GM13977 (cell line): ENCODE measurements around the gene GPBP1.

Experiments used
- DNase-seq: peaks from one replicate; pipeline ENCODE4 v3.0.0; 2012; ENCODE audit warnings: low spot score
- CTCF ChIP-seq: IDR thresholded peaks from 2 replicates; pipeline ENCODE4 v1.5.1; 2012; ENCODE audit warnings: mild to moderate bottlenecking, control low read depth; ENCODE audit not compliant: insufficient read depth; ENCODE audit errors: extremely low read depth, missing control alignments
- in situ Hi-C: fragments of 300-500 bp; cut with MboI; formaldehyde crosslinking; loops from one replicate; pipeline ENCODE4 v1.12.0; 2022; ENCODE audit warnings: low sequenced_read_pairs, low pct_unique_long_range_greater_than_20kb, mixed read lengths, inconsistent platforms; ENCODE audit not compliant: unreplicated experiment

GPBP1 gene

GRCh38 chr5:57313716-57314115 lies 139.9 kb downstream of the GPBP1 start:
- no peak for TF ChIP-seq CTCF
- in situ Hi-C loops, result no loop called here
- no peak for DNase-seq
